Mesodermal cell (in vitro differentiated cells): Measurements from ENCODE around the gene EGLN3.

Source experiments
- H3K27ac ChIP-seq: 2 replicates; pipeline ENCODE4 v1.7.0; 2013; ENCODE audit warnings: mild to moderate bottlenecking, low read depth, low read length, moderate library complexity; ENCODE audit not compliant: severe bottlenecking
- H3K36me3 ChIP-seq: 2 replicates; pipeline ENCODE4 v1.7.1; 2013; ENCODE audit warnings: mild to moderate bottlenecking, low read length, moderate library complexity; ENCODE audit not compliant: control insufficient read depth, insufficient read depth
- H3K4me1 ChIP-seq: one replicate; pipeline ENCODE4 v1.7.1; 2013; ENCODE audit warnings: mild to moderate bottlenecking, low read length; ENCODE audit not compliant: insufficient read depth, control insufficient read depth, poor library complexity, severe bottlenecking
- H3K4me3 ChIP-seq: 2 replicates; pipeline ENCODE4 v1.7.0; 2013; ENCODE audit warnings: low read length, control low read depth, mild to moderate bottlenecking; ENCODE audit not compliant: insufficient read depth, poor library complexity, severe bottlenecking; ENCODE audit errors: extremely low read depth
- H3K9me3 ChIP-seq: 2 replicates; pipeline ENCODE4 v1.7.1; 2013; ENCODE audit warnings: mild to moderate bottlenecking, low read length, moderate library complexity; ENCODE audit not compliant: control insufficient read depth
- WGBS, 2 experiments: methylation state at CpG; one replicate each; pipeline ENCODE4 v1.1.5; 2013; ENCODE audit warnings: missing lambda C conversion rate in 2 of 2; ENCODE audit not compliant: insufficient coverage in 2 of 2; 5-methylcytosine and 5-hydroxymethylcytosine counted together

The EGLN3 gene

DNA sequence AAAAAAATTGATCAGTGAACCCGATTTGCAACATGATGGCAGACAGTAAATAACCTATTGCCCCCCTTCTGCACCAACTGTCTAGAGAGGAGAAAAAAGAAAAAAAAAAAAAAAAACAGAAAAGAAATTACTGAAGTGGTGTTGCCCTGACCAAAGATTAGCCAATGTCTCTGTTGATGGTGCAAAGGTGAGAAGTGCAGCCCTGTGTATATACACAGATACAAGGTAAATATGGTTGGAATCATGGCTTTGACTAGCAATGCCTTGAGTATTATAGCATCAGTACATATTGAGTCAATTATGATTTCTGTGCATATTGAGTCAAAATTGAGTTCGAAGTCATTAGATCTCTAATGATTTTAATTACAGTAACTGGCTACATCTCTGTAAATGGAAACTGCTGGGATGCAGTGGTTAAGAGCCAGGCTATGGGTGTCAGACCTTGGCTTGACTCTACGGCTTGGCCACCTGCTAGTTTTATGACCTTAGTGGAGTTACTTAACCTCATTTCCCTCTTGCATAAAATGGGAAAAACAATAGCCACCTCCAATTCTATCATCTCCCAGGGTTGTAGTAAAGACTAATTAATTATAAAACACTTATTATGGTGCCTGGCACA lies 51.0 kb downstream of the EGLN3 start:
- no peaks in the 10 kb centered on the region for H3K36me3 ChIP-seq
- H3K4me3 ChIP-seq = no peak overlapping the region
- H3K27ac ChIP-seq = no peak overlapping the region
- peaks cover 5% of the 10 kb centered on the region for H3K9me3 ChIP-seq
- no peaks in the 10 kb centered on the region for H3K4me1 ChIP-seq
- no CpG with 5 or more reads among the region's 3 CpGs for WGBS, 2 experiments

DNA sequence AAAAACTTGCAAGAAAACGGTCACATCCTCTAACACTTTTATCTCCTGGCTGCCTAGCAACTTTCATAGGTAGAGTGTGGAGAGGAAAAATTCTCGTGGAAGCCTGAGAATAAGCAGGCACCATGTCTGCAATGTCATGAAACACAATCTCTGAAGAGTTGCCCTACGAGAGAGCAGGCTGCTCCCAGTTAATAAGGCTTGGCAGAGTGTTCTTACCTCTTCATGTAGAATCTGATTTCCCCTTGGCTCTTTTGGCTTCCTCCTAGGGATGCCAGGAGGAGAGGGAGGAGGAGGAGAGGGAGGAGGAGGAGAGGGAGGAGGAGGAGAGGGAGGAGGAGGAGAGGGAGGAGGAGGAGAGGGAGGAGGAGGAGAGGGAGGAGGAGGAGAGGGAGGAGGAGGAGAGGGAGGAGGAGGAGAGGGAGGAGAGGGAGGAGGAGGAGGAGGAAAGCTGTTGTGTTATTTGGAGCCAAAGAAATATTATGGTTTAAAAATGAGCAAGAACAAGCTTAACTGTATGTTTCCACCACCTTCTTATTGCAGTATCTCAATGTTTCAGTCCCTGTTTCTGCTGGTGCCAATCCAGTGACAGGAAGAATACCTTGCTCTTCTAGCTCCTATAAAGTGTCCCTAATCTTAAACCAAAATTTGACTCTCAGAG lies 52.9 kb downstream of the EGLN3 start:
- Histone ChIP-seq H3K4me1 (no peaks in the 10 kb centered on the region), H3K4me3 (no peak overlapping the region), H3K27ac (no peak overlapping the region), H3K36me3 (no peaks in the 10 kb centered on the region), H3K9me3 (peaks cover 11% of the 10 kb centered on the region)
- 50 to 92% methylated on average over 1 to 2 of the region's 3 CpGs for WGBS, 2 experiments

DNA sequence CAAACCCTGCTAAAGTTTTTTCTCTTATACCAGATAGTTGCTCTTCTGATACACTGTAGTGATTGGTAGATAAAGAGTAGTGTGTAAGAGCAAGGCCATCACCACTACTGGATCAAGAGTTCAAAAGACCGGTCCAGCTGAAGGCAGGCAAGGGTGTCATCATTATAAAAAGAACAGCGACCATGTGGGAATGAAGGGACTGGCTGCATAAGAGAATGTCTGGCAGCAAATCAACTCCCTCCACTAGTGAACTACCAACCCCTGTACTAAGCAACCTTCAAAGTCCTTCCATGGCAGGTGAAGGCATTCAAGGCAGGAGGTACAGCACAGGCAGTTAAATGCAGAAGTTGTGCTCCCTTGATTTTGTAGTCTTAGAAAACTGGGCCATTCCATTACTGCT lies 53.5 kb downstream of the EGLN3 start:
- Histone ChIP-seq H3K27ac (no peak overlapping the region), H3K9me3 (peaks cover 11% of the 10 kb centered on the region), H3K36me3 (no peaks in the 10 kb centered on the region), H3K4me3 (no peak overlapping the region), H3K4me1 (no peaks in the 10 kb centered on the region)
- 100% methylated on average over 2 of the region's 2 CpGs; no CpG with 5 or more reads in 1 of the 2 experiments for WGBS, 2 experiments

DNA sequence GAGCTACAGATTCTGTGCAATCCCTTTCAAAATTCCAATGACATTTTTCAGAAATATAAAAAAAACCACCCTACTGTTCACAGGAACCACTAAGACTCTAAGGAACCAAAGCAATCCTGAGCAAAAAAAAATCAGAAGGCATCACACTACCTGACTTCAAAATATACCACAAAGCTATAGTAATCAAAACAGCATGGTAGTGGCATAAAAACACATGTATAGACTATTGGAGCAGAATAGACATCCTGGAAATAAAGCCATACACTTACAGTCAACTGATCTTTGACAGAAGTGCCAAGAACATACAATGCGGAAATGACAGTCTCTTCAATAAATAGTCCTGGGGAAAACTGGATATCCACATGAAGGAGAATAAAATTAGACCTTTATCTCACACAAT lies 56.5 kb downstream of the EGLN3 start:
- Histone ChIP-seq H3K27ac (no peak overlapping the region), H3K4me3 (no peak overlapping the region), H3K4me1 (no peaks in the 10 kb centered on the region), H3K36me3 (no peaks in the 10 kb centered on the region), H3K9me3 (peaks cover 11% of the 10 kb centered on the region)
- WGBS, 2 experiments = 100% methylated on average over 1 of the region's 1 CpG; no CpG with 5 or more reads in 1 of the 2 experiments

DNA sequence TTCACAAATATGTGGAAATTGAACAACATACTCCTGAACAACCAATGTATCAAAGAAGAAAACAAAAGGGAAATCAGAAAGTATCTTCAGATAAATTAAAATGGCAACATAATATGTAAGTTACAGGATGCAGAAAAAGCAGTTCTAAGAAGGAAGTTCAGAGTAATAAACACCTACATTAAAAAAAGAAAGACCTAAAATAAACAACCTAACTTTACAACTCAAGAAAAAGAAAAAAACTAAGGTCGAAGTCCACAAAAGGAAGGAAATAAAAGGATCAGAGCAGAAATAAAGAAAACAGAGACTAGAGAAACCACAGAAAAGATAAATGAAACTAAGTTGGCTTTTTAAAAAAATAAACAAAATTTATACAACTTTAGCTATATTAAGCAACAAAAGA lies 59.2 kb downstream of the EGLN3 start:
- H3K27ac ChIP-seq = no peak overlapping the region
- WGBS, 2 experiments = no CpG with 5 or more reads among the region's 1 CpG
- no peaks in the 10 kb centered on the region for H3K4me1 ChIP-seq
- peaks cover 11% of the 10 kb centered on the region for H3K9me3 ChIP-seq
- no peaks in the 10 kb centered on the region for H3K36me3 ChIP-seq
- H3K4me3 ChIP-seq = no peak overlapping the region

DNA sequence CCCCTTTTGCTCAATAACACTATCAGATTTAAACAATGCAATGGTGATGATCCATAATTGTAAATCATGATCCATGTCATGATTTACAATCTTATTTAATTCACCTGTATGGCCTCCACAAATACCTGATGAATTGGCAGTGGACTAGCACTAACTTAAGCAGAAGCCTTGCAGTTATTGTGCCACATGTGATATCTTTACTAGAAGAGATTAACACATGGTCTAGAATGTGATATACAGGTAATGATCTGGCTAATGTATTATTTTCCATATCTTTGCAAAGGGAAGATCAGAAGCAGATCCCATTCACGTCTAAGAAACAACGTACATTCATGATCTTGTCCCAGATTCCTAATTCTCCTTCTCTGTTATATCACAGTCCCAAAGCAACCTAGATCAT lies 66.0 kb downstream of the EGLN3 start:
- H3K9me3 ChIP-seq = no peaks in the 10 kb centered on the region
- no peaks in the 10 kb centered on the region for H3K4me1 ChIP-seq
- H3K36me3 ChIP-seq = no peaks in the 10 kb centered on the region
- 82% methylated on average over 2 of the region's 2 CpGs; no CpG with 5 or more reads in 1 of the 2 experiments for WGBS, 2 experiments
- H3K27ac ChIP-seq = no peak overlapping the region
- no peak overlapping the region for H3K4me3 ChIP-seq

DNA sequence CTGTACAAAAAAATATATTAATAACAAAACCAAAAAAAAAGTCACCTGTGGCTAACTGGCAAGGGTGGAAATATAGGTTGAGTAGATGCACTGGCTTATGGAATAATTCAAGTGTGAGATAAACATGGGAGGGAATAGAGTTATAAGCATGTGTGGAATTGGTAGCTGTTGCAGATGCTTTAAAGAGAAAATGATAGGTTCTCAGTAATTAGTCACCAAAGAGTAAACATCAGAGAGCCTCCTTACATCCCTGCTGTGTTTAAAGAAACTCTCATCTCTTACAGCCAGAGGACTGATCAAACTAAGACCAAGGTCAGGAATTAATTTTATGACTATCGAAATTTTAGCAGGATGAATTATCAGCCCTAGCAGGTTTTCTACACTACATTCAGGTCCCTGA lies 70.5 kb downstream of the EGLN3 start:
- Histone ChIP-seq H3K36me3 (no peaks in the 10 kb centered on the region), H3K27ac (no peak overlapping the region), H3K4me3 (no peak overlapping the region), H3K9me3 (peaks cover 14% of the 10 kb centered on the region), H3K4me1 (no peaks in the 10 kb centered on the region)
- WGBS, 2 experiments = no CpG with 5 or more reads among the region's 1 CpG

DNA sequence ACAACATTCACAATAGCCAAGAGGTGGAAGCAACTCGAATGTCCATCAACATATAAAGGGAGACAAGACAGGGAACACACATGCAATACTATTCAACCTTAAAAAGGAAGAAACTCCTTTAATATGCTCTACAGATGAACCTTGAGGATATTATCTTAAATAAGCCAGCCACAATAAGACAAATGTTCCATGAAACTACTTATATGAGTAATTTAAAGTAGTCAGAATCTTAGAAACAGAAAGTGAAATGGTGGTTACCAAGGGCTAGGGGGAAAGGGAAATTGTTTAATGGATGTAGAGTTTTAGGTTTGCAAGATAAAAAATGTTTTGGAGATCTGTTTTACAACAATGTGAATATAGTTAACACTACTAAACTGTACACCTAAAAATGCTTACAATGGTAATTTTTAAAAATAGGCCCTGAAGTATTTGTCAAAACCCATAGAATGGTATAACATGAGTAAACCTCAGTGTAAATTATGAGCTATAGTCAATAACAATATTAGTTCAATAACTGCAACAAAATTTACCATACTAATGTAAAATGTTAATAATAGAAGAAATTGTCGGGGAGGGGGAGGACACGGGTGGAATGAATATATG lies 71.1 kb downstream of the EGLN3 start:
- H3K36me3 ChIP-seq = no peaks in the 10 kb centered on the region
- H3K27ac ChIP-seq = no peak overlapping the region
- H3K4me3 ChIP-seq = no peak overlapping the region
- no CpG with 5 or more reads among the region's 3 CpGs for WGBS, 2 experiments
- no peaks in the 10 kb centered on the region for H3K4me1 ChIP-seq
- H3K9me3 ChIP-seq = peaks cover 16% of the 10 kb centered on the region

DNA sequence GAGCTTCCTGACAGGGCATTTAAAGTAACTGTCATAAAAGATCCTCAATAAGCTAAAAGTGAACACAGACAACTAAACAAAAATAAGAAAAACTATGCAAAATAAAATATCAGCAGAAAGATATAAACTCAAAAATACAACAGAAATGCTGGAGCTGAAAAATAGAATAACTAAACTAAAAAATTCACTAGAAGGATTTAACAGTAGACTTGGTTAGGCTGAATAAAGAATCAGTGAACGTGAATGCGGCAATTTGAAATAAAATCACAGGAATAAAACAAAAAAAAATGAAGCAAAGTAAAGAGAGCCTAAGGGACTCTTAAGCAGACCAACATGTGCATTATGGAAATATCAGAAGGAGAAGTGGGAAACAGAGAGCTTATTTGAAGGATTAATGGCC lies 74.6 kb downstream of the EGLN3 start:
- H3K4me3 ChIP-seq = no peak overlapping the region
- no peaks in the 10 kb centered on the region for H3K36me3 ChIP-seq
- H3K9me3 ChIP-seq = peaks cover 24% of the 10 kb centered on the region
- no peak overlapping the region for H3K27ac ChIP-seq
- WGBS, 2 experiments = 100% methylated on average over 1 of the region's 2 CpGs; no CpG with 5 or more reads in 1 of the 2 experiments
- no peaks in the 10 kb centered on the region for H3K4me1 ChIP-seq
